ENCODE data around the gene CLDN20. TPM values are rescaled to one million over a fixed set of nuclear protein-coding genes. Genes with fewer than 3 reads are reported as not detected.

Gene CLDN20
- polyA plus RNA-seq, 1 of the 3 experiments (the other 2 are of a cell fraction) = 0.07 TPM

- ChIA-PET POLR2A (no interaction called here), CTCF (interaction anchor here (1.0 to 4.0 kb wide), 4 partner anchors 13 to 344 kb away, joined by 3 to 15 read pairs (median 5); no protein-coding TSS in a partner anchor)
- 79% methylated on average over 7 of the region's 7 CpGs for WGBS (ENCODE audit: low lambda C conversion rate)
- Histone ChIP-seq H3K9me2 (no peaks in the 10 kb centered on the region), H3K9me3 (no peaks in the 10 kb centered on the region), H3K4me3 (ENCODE audit: low read depth in 2 of 2, low read length in 1 of 2) (no peak overlapping the region), H4K20me1 (ENCODE audit: insufficient read depth) (no peaks in the 10 kb centered on the region), H3K4me2 (no peak overlapping the region), H3K4me1 (ENCODE audit: control insufficient read depth in 1 of 2, insufficient read depth in 2 of 2, low read depth in 1 of 2, low read length in 1 of 2) (peaks cover 28 to 65% of the 10 kb centered on the region in 2 experiments), H3K36me3 (replicated peaks in 1 of 2; ENCODE audit: control insufficient read depth in 1 of 2, insufficient read depth in 2 of 2, low read length in 1 of 2) (peaks cover 7 to 10% of the 10 kb centered on the region in 2 experiments), H3K27ac (ENCODE audit: low read depth in 2 of 2, low read length in 1 of 2) (peak overlapping the region; percentile 93 to 98; a peak in 3 of 4 replicates), H2AFZ (ENCODE audit: low read depth) (no peak overlapping the region), H3K27me3 (ENCODE audit: insufficient read depth) (no peaks in the 10 kb centered on the region), H3K79me2 (ENCODE audit: insufficient read depth) (peaks cover 13% of the 10 kb centered on the region; the same call in 1 of the 2 replicates), H3K9ac (no peak overlapping the region), H3F3A (replicated peaks; ENCODE audit: insufficient read depth) (peaks cover 36% of the 10 kb centered on the region)
- DNase-seq = no peak
- TF ChIP-seq REST (IDR thresholded peaks at IDR 0.05; ENCODE audit: low read depth, low read length) = no peak
- TF ChIP-seq SMC3 (IDR thresholded peaks at IDR 0.05; ENCODE audit: low read depth, low read length) = no peak
- TF ChIP-seq FOXM1 (IDR thresholded peaks at IDR 0.05; ENCODE audit: low read depth) = no peak
- no peak for TF ChIP-seq PBX3 (IDR thresholded peaks at IDR 0.05)
- no peak for TF ChIP-seq POLR2AphosphoS5 (IDR thresholded peaks at IDR 0.05; ENCODE audit: low read depth, low read length)
- TF ChIP-seq MEF2A (IDR thresholded peaks at IDR 0.05; ENCODE audit: borderline replicate concordance, low read depth) = no peak
- no peak for TF ChIP-seq TCF12 (IDR thresholded peaks at IDR 0.05)
- no peak for TF ChIP-seq NFIC (IDR thresholded peaks at IDR 0.05; ENCODE audit: borderline replicate concordance)
- no peak for TF ChIP-seq ELF1 (IDR thresholded peaks at IDR 0.05)
- TF ChIP-seq, protein P1, sequence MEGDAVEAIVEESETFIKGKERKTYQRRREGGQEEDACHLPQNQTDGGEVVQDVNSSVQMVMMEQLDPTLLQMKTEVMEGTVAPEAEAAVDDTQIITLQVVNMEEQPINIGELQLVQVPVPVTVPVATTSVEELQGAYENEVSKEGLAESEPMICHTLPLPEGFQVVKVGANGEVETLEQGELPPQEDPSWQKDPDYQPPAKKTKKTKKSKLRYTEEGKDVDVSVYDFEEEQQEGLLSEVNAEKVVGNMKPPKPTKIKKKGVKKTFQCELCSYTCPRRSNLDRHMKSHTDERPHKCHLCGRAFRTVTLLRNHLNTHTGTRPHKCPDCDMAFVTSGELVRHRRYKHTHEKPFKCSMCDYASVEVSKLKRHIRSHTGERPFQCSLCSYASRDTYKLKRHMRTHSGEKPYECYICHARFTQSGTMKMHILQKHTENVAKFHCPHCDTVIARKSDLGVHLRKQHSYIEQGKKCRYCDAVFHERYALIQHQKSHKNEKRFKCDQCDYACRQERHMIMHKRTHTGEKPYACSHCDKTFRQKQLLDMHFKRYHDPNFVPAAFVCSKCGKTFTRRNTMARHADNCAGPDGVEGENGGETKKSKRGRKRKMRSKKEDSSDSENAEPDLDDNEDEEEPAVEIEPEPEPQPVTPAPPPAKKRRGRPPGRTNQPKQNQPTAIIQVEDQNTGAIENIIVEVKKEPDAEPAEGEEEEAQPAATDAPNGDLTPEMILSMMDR (IDR thresholded peaks at IDR 0.05) = no peak
- no peak for TF ChIP-seq RCOR1 (IDR thresholded peaks at IDR 0.05; ENCODE audit: low read length)
- TF ChIP-seq EP300 (IDR thresholded peaks at IDR 0.05; ENCODE audit: borderline replicate concordance in 1 of 2, low read depth in 1 of 2, low read length in 1 of 2) = no peak
- no peak for TF ChIP-seq JUND (IDR thresholded peaks at IDR 0.05)
- TF ChIP-seq RFX5 (IDR thresholded peaks at IDR 0.05; ENCODE audit: low read length) = no peak
- TF ChIP-seq TAF1 (IDR thresholded peaks at IDR 0.05; ENCODE audit: borderline replicate concordance, low read depth, low read length) = no peak
Observed at GRCh38 chr6:155270561-155271091, 6.8 kb downstream of the CLDN20 start.

Data from SK-N-SH (cell line).